NT2/D1 (cell line): ENCODE measurements around the gene MYBPH.

ENCODE experiments used
- DNase-seq: peaks from one replicate; pipeline ENCODE4 v3.0.0-alpha.2; 2011; ENCODE audit warnings: low read depth, low spot score
- H3K27me3 ChIP-seq: 2 replicates; pipeline ENCODE4 v1.6.0; 2011; ENCODE audit warnings: mild to moderate bottlenecking; ENCODE audit not compliant: insufficient read length, insufficient read depth
- H3K36me3 ChIP-seq: 2 replicates; pipeline ENCODE4 v1.6.1; 2011; ENCODE audit warnings: mild to moderate bottlenecking, low read length, mixed read lengths; ENCODE audit not compliant: insufficient read depth, insufficient read length
- H3K4me1 ChIP-seq: 2 replicates; pipeline ENCODE4 v1.5.1; 2011; ENCODE audit not compliant: insufficient read depth, insufficient read length
- H3K4me3 ChIP-seq: 2 replicates; pipeline ENCODE4 v1.5.1; 2011; ENCODE audit warnings: low read depth; ENCODE audit not compliant: insufficient read length
- H3K9ac ChIP-seq: 2 replicates; pipeline ENCODE4 v1.6.0; 2011; ENCODE audit warnings: low read depth; ENCODE audit not compliant: insufficient read length
- H3K9me3 ChIP-seq: 2 replicates; pipeline ENCODE4 v1.5.1; 2011; ENCODE audit warnings: mild to moderate bottlenecking, low read length; ENCODE audit not compliant: insufficient read depth
- SUZ12 ChIP-seq: IDR thresholded peaks from 2 replicates; pipeline ENCODE4 v1.6.1; 2011; ENCODE audit not compliant: insufficient read length, insufficient read depth; ENCODE audit errors: extremely low read depth
- YY1 ChIP-seq: IDR thresholded peaks from 2 replicates; pipeline ENCODE4 v1.6.1; 2011; ENCODE audit not compliant: insufficient read length, insufficient read depth
- ZNF274 ChIP-seq: IDR thresholded peaks from 2 replicates; pipeline ENCODE4 v1.6.1; 2011; ENCODE audit warnings: mild to moderate bottlenecking, low read depth, low read length

Gene MYBPH

DNA sequence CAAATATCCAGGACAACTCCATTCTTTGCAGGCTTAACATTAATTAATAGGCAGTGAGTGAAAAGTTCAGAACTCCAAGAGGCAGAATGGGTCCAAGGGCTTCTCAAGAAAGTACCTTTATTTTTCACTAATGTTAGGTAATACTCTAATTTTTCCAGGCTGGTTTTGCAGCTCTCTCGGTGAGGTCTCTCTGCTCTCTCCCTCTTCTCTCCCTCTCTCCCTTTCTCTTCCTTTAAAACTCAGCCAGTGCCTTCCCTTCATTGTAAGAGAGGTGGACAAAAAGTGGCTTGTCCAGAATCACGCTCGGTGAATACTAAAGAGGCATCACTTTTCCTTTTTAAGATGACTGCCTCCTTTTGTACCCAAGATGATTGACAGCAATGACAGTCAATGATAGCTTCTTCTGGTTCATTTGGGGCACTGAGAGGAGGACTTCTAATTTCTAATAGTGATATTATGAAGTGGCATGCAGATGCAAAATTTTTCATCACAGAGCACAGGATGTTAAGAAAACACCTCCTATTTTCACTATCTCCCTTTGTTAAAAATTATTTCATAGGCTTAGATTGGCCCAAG is 12.2 kb upstream of the MYBPH start:
- Histone ChIP-seq H3K4me1 (peaks cover 19% of the 10 kb centered on the region), H3K36me3 (no peaks in the 10 kb centered on the region), H3K4me3 (no peak overlapping the region), H3K9ac (no peak overlapping the region), H3K9me3 (no peaks in the 10 kb centered on the region), H3K27me3 (no peaks in the 10 kb centered on the region)
- no peak for DNase-seq
- TF ChIP-seq ZNF274 (no peak), SUZ12 (no peak), YY1 (no peak)

GRCh38 chr1:203187304-203187685 is 11.7 kb upstream of the MYBPH start:
- H3K36me3 ChIP-seq = no peaks in the 10 kb centered on the region
- no peaks in the 10 kb centered on the region for H3K27me3 ChIP-seq
- no peak overlapping the region for H3K4me3 ChIP-seq
- DNase-seq = no peak
- TF ChIP-seq SUZ12 = no peak
- H3K9me3 ChIP-seq = no peaks in the 10 kb centered on the region
- peaks cover 19% of the 10 kb centered on the region for H3K4me1 ChIP-seq
- peak overlapping the region; percentile 14 for H3K9ac ChIP-seq

DNA sequence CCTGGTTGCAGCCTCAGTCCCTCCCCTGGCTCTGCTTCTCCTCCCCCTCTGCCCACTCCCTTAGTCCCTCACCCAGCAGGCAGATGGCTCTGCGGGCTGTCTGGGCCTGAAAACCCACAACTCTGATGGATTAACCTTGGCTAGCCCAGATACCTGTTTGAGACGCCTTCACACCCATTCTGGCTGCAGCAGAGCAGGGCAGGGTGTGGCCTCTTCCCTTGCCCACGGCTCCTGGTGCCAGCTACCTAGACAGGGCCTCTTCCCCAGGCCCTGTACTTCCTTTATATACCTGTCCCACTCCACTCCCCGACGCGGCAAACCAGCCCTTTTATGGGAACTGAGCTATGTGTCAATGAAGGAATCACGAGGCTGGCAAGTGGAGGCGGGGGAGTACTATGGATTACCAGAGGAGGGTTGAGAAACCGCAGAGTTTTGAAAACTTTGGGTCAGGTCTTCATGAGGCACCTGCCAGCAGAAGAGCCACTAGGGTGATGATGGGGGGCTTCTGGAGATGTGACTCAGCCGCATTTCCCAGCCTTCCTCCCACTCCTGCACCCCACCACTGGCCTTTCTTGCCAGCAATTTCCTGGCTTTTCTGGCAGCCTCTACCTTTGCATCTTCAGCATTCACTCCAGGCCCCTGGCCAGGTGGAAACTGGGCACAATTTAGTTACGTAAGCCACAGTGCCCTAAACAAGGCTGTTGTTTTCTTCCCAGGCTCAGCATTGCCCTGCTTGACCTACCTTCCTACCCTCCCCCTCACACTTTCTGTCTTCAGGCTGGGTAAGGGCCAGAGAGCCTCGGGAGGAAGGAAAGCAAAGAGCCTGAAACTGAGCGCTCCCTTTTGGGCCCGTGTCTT is 11.0 kb upstream of the MYBPH start, which contains the start of gene CHI3L1:
Gene CHI3L1 (minus strand): TSS at position 259 of the 858 bp plus-strand sequence. CDS start 81 bp downstream, at position 178.
- Histone ChIP-seq H3K27me3 (no peaks in the 10 kb centered on the region), H3K4me3 (no peak within 1 kb of the TSS), H3K4me1 (peaks cover 19% of the 10 kb centered on the region), H3K36me3 (no peaks in the 10 kb centered on the region), H3K9me3 (no peaks in the 10 kb centered on the region), H3K9ac (peak within 1 kb of the TSS; percentile 14)
- no peak for TF ChIP-seq YY1
- TF ChIP-seq SUZ12 = no peak
- no peak for TF ChIP-seq ZNF274
- DNase-seq = no peak

DNA sequence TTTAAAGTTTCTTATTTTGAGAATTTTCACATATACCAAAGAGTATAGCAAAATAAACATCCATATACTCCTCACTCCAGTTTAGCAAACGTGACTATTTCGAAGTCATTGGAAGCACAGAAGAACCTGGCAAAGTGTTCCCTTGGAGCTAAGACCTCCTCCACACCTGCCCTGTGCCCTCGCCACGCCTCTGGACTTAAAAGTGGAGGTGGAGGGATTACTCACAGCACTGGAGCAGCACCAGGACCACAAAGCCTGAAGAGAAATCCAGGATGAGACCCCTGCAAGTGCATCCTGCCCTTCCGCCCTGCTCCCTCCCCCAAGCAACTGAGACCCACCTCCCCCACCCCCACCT is 10.4 kb upstream of the MYBPH start:
- Histone ChIP-seq H3K27me3 (no peaks in the 10 kb centered on the region), H3K4me3 (no peak overlapping the region), H3K9me3 (no peaks in the 10 kb centered on the region), H3K9ac (no peak overlapping the region), H3K36me3 (no peaks in the 10 kb centered on the region), H3K4me1 (peaks cover 19% of the 10 kb centered on the region)
- TF ChIP-seq YY1 (no peak), SUZ12 (no peak), ZNF274 (no peak)
- no peak for DNase-seq

GRCh38 chr1:203185585-203185984 is 10.0 kb upstream of the MYBPH start:
- no peaks in the 10 kb centered on the region for H3K9me3 ChIP-seq
- no peak overlapping the region for H3K9ac ChIP-seq
- no peaks in the 10 kb centered on the region for H3K36me3 ChIP-seq
- peaks cover 19% of the 10 kb centered on the region for H3K4me1 ChIP-seq
- no peak for TF ChIP-seq ZNF274
- no peak for TF ChIP-seq YY1
- TF ChIP-seq SUZ12 = no peak
- DNase-seq = no peak
- H3K4me3 ChIP-seq = no peak overlapping the region
- no peaks in the 10 kb centered on the region for H3K27me3 ChIP-seq

DNA sequence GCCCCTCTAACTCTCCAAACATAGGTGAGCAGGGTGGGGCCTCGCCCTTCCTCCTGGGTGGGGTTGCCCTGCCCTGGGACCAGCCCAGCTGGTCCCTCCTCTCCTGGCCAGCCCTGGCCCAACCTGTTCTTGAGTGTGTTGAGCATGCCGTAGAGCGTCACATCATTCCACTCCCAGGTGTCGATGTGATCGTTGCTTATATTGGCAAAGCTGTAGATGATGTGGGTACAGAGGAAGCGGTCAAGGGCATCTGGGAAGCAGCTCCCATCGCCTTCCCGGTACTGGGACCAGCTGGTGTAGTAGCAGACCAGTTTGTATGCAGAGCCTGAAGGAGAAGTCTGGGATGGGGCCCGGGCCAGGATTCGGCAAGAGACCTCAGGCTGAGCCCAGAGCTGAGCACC is 9.4 kb upstream of the MYBPH start:
- Histone ChIP-seq H3K4me3 (no peak overlapping the region), H3K9ac (no peak overlapping the region), H3K9me3 (no peaks in the 10 kb centered on the region), H3K36me3 (no peaks in the 10 kb centered on the region), H3K27me3 (no peaks in the 10 kb centered on the region), H3K4me1 (peaks cover 19% of the 10 kb centered on the region)
- no peak for DNase-seq
- TF ChIP-seq YY1 (no peak), ZNF274 (no peak), SUZ12 (no peak)

DNA sequence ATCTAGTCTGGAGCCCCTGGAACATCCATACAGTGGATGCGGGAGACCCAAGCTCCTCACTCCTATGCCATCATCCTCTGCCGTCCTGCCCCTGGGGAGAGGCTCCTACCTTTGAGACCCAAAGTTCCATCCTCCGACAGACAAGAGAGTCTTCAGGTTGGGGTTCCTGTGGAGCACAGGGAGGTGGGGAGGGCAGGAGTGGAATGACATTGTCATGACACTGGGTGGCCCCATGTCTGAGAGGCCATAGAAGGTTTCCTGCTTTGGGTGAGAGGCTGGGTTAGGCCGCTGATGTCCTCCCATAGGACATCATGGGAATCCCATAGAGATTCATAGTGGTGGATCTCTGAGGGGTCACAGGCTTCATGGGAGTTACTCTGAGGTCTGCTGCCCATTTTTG is 8.8 kb upstream of the MYBPH start:
- H3K4me1 ChIP-seq = peaks cover 25% of the 10 kb centered on the region
- H3K27me3 ChIP-seq = no peaks in the 10 kb centered on the region

More for the DNA sequence above, 8.8 kb upstream of the MYBPH start:
- Histone ChIP-seq H3K9me3 (no peaks in the 10 kb centered on the region), H3K36me3 (no peaks in the 10 kb centered on the region), H3K4me3 (no peak overlapping the region), H3K9ac (no peak overlapping the region)
- no peak for DNase-seq
- TF ChIP-seq SUZ12 (no peak), YY1 (no peak), ZNF274 (no peak)
